Measurements from ENCODE around the gene TRIB2. TPM values are rescaled to one million over a fixed set of nuclear protein-coding genes. Genes with fewer than 3 reads are reported as not detected.

The TRIB2 gene
- total and polyA plus RNA-seq, 9 of the 15 experiments (the other 6 are each of a cell fraction or from before 2014, with no cell fraction given), result 9.0 to 39.0 (median 26.3) TPM

- TF ChIP-seq, protein P1, sequence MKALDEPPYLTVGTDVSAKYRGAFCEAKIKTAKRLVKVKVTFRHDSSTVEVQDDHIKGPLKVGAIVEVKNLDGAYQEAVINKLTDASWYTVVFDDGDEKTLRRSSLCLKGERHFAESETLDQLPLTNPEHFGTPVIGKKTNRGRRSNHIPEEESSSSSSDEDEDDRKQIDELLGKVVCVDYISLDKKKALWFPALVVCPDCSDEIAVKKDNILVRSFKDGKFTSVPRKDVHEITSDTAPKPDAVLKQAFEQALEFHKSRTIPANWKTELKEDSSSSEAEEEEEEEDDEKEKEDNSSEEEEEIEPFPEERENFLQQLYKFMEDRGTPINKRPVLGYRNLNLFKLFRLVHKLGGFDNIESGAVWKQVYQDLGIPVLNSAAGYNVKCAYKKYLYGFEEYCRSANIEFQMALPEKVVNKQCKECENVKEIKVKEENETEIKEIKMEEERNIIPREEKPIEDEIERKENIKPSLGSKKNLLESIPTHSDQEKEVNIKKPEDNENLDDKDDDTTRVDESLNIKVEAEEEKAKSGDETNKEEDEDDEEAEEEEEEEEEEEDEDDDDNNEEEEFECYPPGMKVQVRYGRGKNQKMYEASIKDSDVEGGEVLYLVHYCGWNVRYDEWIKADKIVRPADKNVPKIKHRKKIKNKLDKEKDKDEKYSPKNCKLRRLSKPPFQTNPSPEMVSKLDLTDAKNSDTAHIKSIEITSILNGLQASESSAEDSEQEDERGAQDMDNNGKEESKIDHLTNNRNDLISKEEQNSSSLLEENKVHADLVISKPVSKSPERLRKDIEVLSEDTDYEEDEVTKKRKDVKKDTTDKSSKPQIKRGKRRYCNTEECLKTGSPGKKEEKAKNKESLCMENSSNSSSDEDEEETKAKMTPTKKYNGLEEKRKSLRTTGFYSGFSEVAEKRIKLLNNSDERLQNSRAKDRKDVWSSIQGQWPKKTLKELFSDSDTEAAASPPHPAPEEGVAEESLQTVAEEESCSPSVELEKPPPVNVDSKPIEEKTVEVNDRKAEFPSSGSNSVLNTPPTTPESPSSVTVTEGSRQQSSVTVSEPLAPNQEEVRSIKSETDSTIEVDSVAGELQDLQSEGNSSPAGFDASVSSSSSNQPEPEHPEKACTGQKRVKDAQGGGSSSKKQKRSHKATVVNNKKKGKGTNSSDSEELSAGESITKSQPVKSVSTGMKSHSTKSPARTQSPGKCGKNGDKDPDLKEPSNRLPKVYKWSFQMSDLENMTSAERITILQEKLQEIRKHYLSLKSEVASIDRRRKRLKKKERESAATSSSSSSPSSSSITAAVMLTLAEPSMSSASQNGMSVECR (CRISPR knock-in tag; IDR thresholded peaks at IDR 0.05), result no peak
- TF ChIP-seq NONO (IDR thresholded peaks at IDR 0.05; ENCODE audit: low read depth in 2 of 2, low read length in 1 of 2) (no peak), HNRNPH1 (optimal IDR thresholded peaks at IDR 0.05; ENCODE audit: low read depth, low read length) (no peak), ZNF24 (IDR thresholded peaks at IDR 0.05) (no peak), ZNF280B (CRISPR knock-in tag; IDR thresholded peaks at IDR 0.05) (no peak), ETS1 (conservative IDR thresholded peaks at IDR 0.05; ENCODE audit: control insufficient read depth, low read depth, low read length) (no peak), JUN (IDR thresholded peaks at IDR 0.05; ENCODE audit: borderline replicate concordance, low read depth, low read length) (no peak), JUN (CRISPR knock-in tag; IDR thresholded peaks at IDR 0.05; ENCODE audit: borderline replicate concordance) (no peak), MYC (IDR thresholded peaks at IDR 0.05; ENCODE audit: low read depth, low read length) (no peak), MYC (CRISPR knock-in tag; IDR thresholded peaks at IDR 0.05; ENCODE audit: borderline replicate concordance, low read depth) (no peak), ZNF445 (CRISPR knock-in tag; IDR thresholded peaks at IDR 0.05; ENCODE audit: low read depth) (no peak)
Observed at GRCh38 chr2:12750166-12750905, 33.6 kb downstream of the TRIB2 start (continued).
